C4-2B (cell line): ENCODE data around the gene HOGA1.

Source experiments
- ZFX ChIP-seq: fragments of 450-650 bp; IDR thresholded peaks from 2 replicates; pipeline ENCODE4 v1.6.1; 2017
- TF ChIP-seq, protein P1 (sequence below): fragments of 450-650 bp; conservative IDR thresholded peaks from 2 replicates; pipeline ENCODE4 v1.5.1; 2017; ENCODE audit warnings: mild to moderate bottlenecking

DNA sequence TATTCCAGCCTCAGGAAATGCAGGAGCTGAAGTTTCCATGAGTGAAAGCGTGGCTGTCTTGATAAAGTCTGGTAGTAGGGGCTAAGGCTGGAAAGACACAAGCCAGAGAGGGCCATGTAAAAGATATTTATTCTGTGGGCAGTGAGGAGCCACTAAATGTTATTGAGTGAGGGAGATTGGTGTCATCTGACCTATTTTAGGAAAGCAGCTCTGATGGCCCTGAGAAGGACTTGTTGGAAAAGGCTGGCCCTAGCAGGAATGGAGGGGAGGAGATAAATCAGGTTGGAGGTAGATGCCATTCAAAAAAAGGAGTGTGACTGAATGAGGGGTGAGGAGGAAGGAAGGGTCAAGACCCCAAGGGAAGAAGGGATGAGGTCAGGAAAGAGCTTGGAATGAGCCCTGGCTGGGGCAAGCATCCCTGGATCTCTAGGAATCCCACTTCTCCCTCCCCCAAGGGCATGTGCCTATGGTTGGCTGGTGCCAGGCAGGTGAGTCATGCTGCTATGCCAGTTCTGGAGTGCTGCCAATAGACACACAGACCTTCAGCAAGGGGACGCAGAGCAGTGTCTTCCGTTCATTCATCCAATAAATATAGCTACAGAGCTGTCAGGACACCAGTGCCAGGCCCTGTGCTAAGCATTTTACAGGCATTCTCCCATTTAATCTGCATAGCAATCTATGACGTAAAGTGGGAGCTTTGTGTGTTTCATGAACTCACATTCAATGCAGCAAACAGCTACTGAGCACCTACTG lies 9.6 kb upstream of the HOGA1 start:
- TF ChIP-seq, protein P1, sequence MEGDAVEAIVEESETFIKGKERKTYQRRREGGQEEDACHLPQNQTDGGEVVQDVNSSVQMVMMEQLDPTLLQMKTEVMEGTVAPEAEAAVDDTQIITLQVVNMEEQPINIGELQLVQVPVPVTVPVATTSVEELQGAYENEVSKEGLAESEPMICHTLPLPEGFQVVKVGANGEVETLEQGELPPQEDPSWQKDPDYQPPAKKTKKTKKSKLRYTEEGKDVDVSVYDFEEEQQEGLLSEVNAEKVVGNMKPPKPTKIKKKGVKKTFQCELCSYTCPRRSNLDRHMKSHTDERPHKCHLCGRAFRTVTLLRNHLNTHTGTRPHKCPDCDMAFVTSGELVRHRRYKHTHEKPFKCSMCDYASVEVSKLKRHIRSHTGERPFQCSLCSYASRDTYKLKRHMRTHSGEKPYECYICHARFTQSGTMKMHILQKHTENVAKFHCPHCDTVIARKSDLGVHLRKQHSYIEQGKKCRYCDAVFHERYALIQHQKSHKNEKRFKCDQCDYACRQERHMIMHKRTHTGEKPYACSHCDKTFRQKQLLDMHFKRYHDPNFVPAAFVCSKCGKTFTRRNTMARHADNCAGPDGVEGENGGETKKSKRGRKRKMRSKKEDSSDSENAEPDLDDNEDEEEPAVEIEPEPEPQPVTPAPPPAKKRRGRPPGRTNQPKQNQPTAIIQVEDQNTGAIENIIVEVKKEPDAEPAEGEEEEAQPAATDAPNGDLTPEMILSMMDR: no peak
- no peak for TF ChIP-seq ZFX
